ENCODE results near the gene C4BPA.

DNA sequence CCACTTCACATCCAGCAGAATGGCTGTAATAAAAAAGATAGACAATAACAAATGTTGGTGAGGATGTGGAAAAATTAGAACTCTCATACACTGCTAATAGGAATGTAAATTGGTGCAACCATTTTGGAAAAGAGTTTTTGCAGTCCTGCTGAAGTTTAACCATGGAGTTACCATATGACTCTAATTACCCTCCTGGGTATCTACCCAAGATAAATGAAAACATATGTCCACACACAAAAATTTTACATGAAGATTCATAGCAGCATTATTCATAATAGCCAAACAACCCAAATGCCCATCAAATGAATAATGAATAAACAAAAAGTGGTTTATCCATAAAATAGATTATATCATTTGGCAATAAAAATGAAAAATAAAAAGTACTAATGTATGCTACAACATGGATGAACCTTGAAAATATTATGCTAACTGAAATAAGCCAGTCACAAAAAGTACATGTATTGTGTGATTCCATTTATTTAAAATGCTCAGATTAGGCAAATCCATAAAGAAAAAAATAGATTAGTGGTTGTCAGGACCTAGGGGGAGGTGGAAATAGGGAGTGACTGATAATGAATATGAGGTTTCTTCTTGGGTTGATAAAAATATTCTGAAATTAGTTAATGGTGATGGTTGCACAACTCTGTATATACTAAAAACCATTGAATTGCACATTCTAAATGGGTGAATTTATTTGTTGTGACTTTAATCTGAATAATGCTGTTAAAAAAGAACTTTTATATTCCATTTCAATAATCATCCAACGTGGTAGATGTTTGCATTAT, 26.4 kb downstream of the C4BPA start:
- TF ChIP-seq CTCF (IDR thresholded peaks at IDR 0.05; ENCODE audit: low read length) (no peak), EZH2 (IDR thresholded peaks at IDR 0.05; ENCODE audit: borderline replicate concordance, low read length) (no peak)
